Stomach smooth muscle (tissue), 2 donors: ENCODE measurements around the gene TSBP1.

ENCODE experiments used
- H3K27ac ChIP-seq: one replicate; pipeline ENCODE4 v1.7.0; 2013; ENCODE audit warnings: mild to moderate bottlenecking, low read length, inconsistent platforms
- H3K27me3 ChIP-seq, 2 donors: one replicate each; pipeline ENCODE4 v1.7.0; 2013; ENCODE audit warnings: low read length in 2 of 2; ENCODE audit not compliant: insufficient read depth in 2 of 2, control insufficient read depth in 1 of 2
- H3K36me3 ChIP-seq, 2 donors: one replicate each; pipeline ENCODE4 v1.7.0; 2013; ENCODE audit warnings: low read length in 2 of 2; ENCODE audit not compliant: control insufficient read depth in 2 of 2, insufficient read depth in 2 of 2
- H3K4me1 ChIP-seq: one replicate; pipeline ENCODE4 v1.7.0; 2013; ENCODE audit warnings: low read length; ENCODE audit not compliant: control insufficient read depth, insufficient read depth
- H3K4me3 ChIP-seq, 2 donors: one replicate each; pipeline ENCODE4 v1.7.0; 2013; ENCODE audit warnings: low read length in 2 of 2
- H3K9ac ChIP-seq, 2 donors: one replicate each; pipeline ENCODE4 v1.7.0; 2013; ENCODE audit warnings: low read length in 2 of 2, mild to moderate bottlenecking in 1 of 2
- H3K9me3 ChIP-seq, 2 donors: one replicate each; pipeline ENCODE4 v1.7.0; 2013; ENCODE audit warnings: low read length in 2 of 2; ENCODE audit not compliant: control insufficient read depth in 2 of 2
- donor health status: healthy.
- donor health status: Pancreatic carcinoma.

TSBP1 gene

GRCh38 chr6:32401284-32401963 is 29.7 kb upstream of the TSBP1 start:
- H3K9me3 ChIP-seq, result no peaks in the 10 kb centered on the region
- H3K36me3 ChIP-seq, result no peaks in the 10 kb centered on the region
- no peak overlapping the region for H3K9ac ChIP-seq
- H3K27ac ChIP-seq, result no peak overlapping the region
- H3K4me3 ChIP-seq, result no peak overlapping the region
- peaks cover 25% of the 10 kb centered on the region in 2 donors for H3K27me3 ChIP-seq
- H3K4me1 ChIP-seq, result no peaks in the 10 kb centered on the region

DNA sequence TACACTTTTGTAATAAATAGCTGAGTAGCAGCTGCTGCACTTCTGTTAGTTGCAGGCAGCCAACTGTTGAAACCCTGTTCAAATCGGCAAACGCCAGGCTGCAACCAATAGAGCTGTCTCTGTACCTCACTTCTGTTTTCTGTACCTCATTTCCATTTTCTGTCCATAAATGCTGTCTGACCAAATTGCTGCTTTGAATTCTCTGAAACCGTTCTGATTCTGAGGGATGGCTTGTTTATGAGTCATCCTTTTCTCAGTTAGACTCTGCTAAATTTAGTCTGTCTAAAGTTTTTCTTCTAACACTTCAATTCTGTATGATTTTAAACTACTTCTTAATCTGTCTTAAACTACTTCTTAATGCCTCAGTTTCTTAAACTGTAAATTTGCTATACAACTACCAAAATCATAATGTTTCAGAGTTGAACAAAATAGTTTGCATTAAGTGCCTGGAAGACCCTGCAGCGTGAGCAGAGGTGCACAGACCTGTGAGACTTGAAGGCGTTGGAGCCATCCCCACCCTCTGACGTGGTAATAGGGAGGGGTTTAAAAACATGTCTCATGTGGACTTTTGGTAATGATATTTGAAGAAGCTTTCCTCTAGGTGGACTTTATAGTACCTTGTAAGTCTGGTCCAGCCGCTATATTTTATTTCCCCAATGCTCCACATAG is 25.7 kb upstream of the TSBP1 start:
- Histone ChIP-seq H3K27me3 (peaks cover 6 to 12% of the 10 kb centered on the region in 2 donors), H3K27ac (no peak overlapping the region), H3K36me3 (no peaks in the 10 kb centered on the region), H3K9me3 (no peaks in the 10 kb centered on the region), H3K4me1 (no peaks in the 10 kb centered on the region), H3K4me3 (no peak overlapping the region), H3K9ac (no peak overlapping the region)

DNA sequence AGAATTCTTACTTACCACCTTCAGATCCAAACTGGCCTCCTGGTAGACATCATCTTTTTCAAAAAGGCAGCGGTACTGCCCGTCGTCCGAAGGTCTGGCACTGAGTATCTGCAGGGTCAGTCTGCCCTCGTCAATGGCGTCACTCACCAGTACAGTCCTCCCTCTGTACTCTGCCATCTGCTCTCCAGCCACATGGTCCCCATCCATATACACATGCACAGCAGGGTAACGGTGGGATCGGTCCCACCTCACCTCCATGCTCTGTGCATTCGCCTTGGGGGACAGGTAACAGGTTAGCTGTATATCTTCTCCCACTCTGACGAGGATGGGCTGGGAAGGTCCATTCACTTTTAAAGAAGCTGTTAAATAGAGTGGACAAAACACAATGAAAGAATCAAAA is 24.3 kb upstream of the TSBP1 start:
- H3K27ac ChIP-seq, result no peak overlapping the region
- H3K36me3 ChIP-seq, result no peaks in the 10 kb centered on the region
- H3K9me3 ChIP-seq, result no peaks in the 10 kb centered on the region
- peaks cover 6 to 10% of the 10 kb centered on the region in 2 donors for H3K27me3 ChIP-seq
- H3K4me3 ChIP-seq, result no peak overlapping the region
- no peak overlapping the region for H3K9ac ChIP-seq
- H3K4me1 ChIP-seq, result no peaks in the 10 kb centered on the region

GRCh38 chr6:32393665-32394420 is 22.1 kb upstream of the TSBP1 start:
- H3K27me3 ChIP-seq, result peaks cover 3 to 6% of the 10 kb centered on the region in 2 donors

GRCh38 chr6:32391505-32391904 is 19.8 kb upstream of the TSBP1 start:
- no peak overlapping the region for H3K4me3 ChIP-seq
- no peaks in the 10 kb centered on the region for H3K9me3 ChIP-seq
- H3K36me3 ChIP-seq, result no peaks in the 10 kb centered on the region
- peaks cover 3 to 6% of the 10 kb centered on the region in 2 donors for H3K27me3 ChIP-seq
- H3K27ac ChIP-seq, result no peak overlapping the region
- no peak overlapping the region for H3K9ac ChIP-seq
- H3K4me1 ChIP-seq, result no peaks in the 10 kb centered on the region

More at GRCh38 chr6:32393665-32394420, 22.1 kb upstream of the TSBP1 start:
- H3K9ac ChIP-seq, result no peak overlapping the region
- H3K4me1 ChIP-seq, result no peaks in the 10 kb centered on the region
- no peaks in the 10 kb centered on the region for H3K9me3 ChIP-seq
- no peak overlapping the region for H3K4me3 ChIP-seq
- no peak overlapping the region for H3K27ac ChIP-seq
- H3K36me3 ChIP-seq, result no peaks in the 10 kb centered on the region

- Histone ChIP-seq H3K27me3 (peaks cover 0 to 1% of the 10 kb centered on the region in 2 donors), H3K4me3 (no peak overlapping the region), H3K9me3 (no peaks in the 10 kb centered on the region), H3K4me1 (no peaks in the 10 kb centered on the region), H3K36me3 (no peaks in the 10 kb centered on the region), H3K27ac (no peak overlapping the region), H3K9ac (no peak overlapping the region)
These were observed 16.1 kb upstream of the TSBP1 start for GRCh38 chr6:32387589-32388340.

DNA sequence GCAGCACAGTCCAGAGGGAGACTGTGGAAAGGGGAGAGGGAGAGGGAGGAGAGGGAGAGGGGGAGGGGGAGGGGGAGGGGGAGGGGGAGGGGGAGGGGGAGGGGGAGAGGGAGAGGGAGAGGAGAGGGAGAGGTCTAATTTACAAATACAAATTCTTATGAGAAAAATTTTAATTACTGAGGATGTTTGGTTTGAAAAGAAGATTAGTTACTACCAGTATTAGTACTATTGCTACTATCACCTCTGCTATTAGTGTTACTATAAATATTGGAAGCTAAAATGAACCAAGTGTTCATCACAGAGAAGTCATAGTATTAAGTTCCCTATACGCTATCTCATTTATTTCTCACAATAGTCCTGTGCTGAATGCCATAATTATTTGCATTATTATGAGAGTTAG is 14.3 kb upstream of the TSBP1 start:
- Histone ChIP-seq H3K27me3 (no peaks in the 10 kb centered on the region), H3K36me3 (no peaks in the 10 kb centered on the region), H3K4me3 (no peak overlapping the region), H3K27ac (no peak overlapping the region), H3K9ac (no peak overlapping the region), H3K4me1 (no peaks in the 10 kb centered on the region), H3K9me3 (no peaks in the 10 kb centered on the region)

- Histone ChIP-seq H3K9me3 (no peaks in the 10 kb centered on the region), H3K4me3 (no peak overlapping the region), H3K4me1 (no peaks in the 10 kb centered on the region), H3K27me3 (no peaks in the 10 kb centered on the region), H3K36me3 (no peaks in the 10 kb centered on the region), H3K9ac (no peak overlapping the region), H3K27ac (no peak overlapping the region)
These were observed 11.2 kb upstream of the TSBP1 start for GRCh38 chr6:32382757-32383420.

DNA sequence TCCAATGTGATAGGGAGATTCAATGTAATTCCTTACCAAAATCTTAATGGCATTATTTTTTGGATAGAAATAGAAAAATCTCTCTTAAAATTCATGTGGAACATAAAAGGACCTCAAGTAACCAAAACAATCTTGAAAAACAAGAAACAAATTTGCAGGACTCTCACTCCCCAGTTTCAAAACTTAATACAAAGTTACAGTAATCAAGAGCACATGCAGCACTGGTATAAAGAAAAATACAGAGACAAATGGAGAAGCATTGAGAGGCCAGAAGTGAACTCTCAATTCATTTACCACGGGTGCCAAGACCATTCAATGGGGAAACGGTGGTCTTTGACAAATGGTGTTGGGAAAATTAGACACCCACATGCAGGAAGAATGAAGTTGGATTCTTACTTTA is 7.8 kb upstream of the TSBP1 start:
- no peak overlapping the region for H3K9ac ChIP-seq
- H3K36me3 ChIP-seq, result no peaks in the 10 kb centered on the region
- H3K27ac ChIP-seq, result no peak overlapping the region
- no peaks in the 10 kb centered on the region for H3K4me1 ChIP-seq
- no peaks in the 10 kb centered on the region for H3K9me3 ChIP-seq
- peaks cover 3 to 4% of the 10 kb centered on the region in 2 donors for H3K27me3 ChIP-seq
- no peak overlapping the region for H3K4me3 ChIP-seq
